NCI-H748 (cell line): ENCODE results near the gene BASP1.
"Not testable (repeated sequence)": the region's sequence is repeated elsewhere in the genome, so short reads cannot be mapped to it uniquely, and the experiment has no call there.

Source experiments
- DNase-seq: peaks from one replicate; lab custom pipeline; 2025; ENCODE audit not compliant: unreplicated experiment; lab: John Stamatoyannopoulos, UW

Gene BASP1

DNA sequence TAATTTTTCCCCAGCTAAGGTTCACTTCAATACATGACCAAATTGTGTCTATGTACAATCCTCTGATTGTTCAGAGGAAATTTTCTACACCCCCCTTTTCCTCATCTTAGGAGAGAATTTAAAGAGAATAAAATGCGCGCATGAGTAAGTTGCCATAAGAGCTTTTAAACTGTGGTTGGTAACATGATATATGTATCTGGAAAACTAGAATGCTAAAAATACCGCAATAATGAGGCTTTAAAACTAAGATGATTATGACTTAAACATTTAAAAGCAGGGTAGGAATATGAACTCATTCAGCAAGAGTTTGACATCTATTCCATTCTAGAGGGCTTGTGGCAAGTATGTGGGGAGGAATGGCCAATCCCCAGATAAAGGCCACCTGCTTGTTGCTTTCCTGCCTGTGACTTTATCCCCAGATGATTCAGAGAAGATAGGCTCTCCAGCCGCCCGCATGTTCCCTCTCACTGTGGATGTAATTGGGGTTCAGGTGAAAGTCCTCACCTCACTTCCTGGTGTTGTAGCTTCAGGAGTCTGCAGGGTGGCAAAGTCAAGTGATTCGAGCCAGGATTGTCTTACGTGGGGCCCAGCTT lies 26.5 kb upstream of the BASP1 start:
- DNase-seq = no peak

DNA sequence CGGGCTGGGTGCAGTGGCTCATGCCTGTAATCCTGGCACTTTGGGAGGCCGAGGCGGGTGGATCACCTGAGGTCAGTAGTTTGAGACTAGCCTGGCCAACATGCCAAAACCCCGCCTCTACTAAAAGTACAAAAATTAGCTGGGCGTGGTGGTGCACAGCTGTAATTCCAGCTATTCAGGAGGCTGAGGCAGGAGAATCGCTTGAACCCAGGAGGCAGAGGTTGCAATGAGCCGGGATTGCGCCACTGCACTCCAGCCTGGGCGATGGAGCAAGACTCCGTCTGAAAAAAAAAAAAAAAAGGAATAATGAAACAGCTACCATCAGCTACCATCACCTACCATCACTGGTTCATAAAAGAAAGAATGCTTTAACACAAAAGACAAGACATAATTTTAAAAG lies 25.9 kb upstream of the BASP1 start:
- DNase-seq = not testable (repeated sequence)

DNA sequence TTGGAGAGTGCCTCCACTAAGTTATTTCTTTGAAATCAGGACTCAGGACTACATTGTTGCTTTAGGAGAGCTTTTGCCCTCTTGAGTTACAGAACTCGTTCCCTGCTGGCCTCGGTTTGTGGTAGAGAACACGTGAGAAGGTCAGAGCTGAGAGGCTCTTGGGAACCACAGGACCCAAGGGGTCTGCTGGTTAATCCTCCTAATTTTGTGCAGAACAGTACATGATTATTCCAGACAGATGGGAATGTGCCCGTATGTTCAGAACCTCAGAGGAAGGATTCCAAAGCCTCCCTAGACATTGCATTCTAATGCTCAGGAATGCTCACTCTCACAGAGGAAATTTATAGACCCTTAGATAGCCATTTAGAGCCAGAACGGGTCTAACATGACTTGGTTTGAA lies 25.2 kb upstream of the BASP1 start:
- DNase-seq = no peak

DNA sequence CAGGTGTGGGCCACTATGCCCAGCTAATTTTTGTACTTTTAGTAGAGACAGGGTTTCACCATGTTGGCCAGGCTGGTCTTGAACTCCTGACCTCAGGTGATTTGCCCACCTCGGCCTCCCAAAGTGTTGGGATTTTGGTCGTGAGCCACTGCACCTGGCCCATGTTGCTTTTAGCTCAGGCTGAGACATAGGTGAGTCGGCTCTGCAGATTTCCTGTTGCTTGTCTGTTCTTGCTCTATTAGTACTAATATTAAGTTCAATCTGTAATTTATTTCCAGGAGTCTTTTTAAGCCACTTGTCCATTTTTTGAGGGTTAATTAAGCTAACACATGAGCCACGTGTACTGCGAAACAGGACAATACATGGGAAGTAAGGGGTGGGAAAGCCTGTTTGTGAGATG lies 21.4 kb upstream of the BASP1 start:
- DNase-seq = no peak

DNA sequence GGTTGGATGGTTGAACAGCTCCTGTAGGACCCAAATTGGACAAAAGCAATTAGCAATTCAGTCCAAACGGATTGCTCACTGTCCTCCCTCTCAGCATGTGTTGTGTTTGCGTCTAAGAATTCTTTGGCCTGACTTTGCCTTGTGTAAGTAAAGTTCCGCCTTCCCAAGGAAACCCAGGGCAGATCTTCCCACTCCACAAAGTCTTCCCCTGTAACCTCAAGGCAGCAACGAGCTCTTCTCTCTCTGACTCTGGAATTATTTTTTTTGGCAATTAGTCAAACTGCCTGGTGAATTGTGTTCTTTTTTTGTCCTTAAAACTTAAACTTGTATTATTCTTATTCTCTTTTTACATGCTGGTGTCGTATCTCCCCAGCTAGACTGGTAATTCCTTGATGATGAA lies 20.7 kb upstream of the BASP1 start:
- DNase-seq = no peak

DNA sequence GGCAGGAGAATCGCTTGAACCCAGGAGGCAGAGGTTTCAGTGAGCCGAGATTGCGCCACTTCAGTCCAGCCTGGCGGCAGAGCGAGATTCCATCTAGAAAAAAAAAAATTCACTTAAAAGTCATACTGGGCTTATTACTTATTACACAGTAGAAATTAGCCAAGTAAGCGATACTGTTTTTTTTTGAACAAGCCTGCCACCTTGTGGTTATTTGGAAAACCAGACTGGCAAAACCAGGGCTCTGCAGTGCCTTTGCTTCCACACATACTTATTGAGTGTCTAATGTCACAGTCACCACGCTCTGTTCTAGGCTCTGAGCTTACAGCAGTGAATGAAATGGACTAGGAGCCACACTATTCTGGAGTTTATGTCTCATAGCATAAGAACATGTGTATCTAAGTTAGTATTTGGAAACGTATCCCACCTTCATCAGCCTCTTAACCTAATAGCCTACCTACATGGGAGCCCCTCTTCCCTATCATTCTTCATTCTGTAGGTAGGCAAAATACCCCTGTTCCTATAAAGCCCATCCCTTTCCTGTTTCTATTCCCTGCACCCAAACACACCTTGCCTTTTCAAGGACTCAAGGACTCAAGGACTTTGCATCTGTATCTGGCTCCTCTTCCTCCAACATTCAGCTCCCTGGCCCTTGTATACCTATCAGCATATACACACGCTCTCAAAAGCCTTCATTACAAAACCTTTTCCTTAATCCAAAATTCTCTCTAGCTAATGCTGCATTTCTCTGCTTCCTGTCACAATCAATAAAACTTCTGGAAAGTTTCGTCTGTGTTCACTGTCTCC lies 13.9 kb upstream of the BASP1 start:
- peak; percentile 82 for DNase-seq

DNA sequence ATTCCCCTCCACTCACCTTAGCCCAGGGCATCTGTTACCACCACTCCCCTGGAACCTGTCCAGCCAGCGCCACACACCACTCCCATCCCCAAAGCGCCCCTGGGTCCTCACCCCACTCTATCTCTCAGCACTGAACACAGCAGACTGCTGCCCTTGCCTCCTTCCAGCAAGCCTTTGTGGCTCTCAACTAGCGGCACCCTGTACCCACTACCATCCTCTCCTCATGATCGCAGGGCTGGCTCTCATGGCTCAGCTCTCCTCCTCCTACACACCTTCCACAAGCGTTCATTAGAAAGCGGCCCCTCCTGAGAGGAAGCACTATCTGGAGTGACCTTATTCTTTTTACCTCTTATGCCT lies 13.3 kb upstream of the BASP1 start:
- peak; percentile 52 for DNase-seq

DNA sequence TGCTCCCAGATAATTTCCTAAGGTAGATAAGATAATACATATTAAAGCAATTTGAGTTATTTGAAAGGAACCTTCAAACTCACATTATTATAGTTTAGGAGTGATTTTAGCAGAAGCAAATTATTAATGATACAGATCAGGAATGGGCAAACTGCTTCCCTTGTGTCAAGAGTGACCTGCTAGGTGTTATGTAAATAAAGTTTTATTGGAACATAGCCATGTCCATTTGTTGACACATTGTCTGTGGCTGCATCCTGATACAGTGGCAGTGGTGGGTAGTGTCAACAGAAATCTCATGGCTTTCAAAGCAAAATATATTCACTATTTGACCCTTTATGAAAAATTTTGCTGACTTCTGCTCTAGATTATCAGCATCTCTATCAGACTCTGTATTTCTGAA lies 11.4 kb upstream of the BASP1 start:
- peak; percentile 69 for DNase-seq

DNA sequence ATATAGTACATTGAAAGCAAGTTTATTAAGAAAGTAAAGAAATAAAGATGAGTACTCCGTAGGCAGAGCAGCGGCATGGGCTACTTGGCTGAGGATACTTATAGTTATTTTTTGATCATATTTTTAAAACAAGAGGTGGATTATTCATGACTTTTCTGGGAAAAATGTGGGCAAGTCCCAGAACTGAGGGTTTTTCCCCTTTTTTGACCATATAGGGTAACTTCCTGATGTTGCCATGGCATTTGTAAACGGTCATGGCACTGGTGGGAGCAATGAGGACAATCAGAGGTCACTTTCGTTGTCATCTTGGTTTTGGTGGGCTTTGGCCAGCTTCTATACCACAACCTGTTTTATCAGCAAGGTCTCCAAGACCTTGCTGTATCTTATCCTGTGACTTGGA lies 5.2 kb upstream of the BASP1 start:
- no peak for DNase-seq

DNA sequence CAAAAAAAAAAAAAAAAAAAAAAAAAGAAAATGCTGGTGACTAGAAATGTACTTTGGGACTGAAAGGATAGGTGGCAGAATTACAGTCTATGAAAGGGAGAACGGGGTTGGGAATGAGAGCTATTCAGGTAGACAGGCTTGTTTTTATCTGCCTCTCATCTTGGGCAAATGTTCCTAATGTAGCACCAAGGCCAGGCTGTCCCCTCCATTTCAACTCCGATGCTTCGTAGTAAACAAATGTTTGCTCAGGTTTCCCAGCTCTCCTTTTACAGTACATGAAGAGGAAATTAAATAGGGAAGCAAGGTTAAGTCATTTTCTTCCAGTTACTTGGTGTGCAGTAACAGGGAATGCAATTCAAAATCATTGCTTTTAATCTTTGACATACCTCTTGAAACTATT lies 4.4 kb upstream of the BASP1 start:
- DNase-seq = peak; percentile 57

DNA sequence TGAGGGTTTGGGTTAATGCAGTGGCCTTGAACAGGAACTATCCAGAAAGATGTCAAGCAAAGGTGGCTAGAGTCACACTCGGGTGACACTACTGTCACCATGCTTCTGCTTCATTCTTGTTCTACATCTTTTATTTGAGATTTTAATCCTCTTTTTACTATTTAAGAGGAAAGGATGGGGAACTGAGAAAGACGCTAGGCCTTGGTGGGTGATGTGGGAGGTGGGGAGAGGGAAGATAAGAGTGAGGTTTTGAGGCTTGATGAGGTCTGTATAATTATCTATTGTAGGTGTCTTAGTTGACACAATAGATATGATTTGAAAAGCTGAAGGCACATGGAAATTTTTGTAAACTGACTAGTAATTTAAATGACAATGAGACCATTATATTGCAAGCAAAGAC lies 3.5 kb upstream of the BASP1 start:
- DNase-seq = peak; percentile 59

DNA sequence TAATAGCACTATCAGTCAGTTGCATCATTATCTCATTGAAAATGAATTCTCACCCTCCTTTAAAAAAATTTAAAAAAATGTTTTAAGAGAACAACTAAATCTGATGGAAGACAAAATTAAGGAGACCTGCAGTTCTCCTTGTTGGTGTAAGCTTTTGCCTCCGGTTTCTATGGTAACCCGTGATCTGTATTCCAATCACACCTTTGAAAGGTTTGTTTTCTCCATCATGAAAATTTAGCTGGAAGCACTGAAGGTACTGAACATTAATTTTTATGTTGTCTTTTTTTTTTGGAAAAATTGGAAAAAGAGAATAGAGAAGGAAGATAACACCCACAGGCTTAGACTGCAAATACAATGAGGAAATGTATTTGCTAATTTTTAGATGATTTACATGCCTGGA lies 2.5 kb upstream of the BASP1 start:
- peak; percentile 94 for DNase-seq

DNA sequence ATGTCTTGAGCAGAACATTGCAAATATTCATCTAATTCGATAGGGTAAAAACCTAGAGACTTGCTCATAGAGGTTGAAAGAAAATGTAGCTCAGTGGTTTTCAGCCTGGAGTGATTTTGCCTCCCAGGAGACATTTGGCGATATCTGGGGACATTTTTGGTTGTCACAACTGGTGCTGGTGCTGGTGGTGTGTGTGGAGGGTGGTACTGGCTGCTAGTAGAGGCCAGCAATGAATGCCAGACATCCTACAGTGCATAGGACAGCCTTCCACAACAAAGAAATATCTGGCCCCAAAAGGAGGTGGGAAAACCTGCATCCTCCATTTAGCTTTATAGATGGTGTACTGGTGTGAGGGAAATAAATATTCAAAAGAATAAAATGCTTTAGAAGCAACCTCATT lies 2.1 kb upstream of the BASP1 start:
- peak; percentile 87 for DNase-seq

DNA sequence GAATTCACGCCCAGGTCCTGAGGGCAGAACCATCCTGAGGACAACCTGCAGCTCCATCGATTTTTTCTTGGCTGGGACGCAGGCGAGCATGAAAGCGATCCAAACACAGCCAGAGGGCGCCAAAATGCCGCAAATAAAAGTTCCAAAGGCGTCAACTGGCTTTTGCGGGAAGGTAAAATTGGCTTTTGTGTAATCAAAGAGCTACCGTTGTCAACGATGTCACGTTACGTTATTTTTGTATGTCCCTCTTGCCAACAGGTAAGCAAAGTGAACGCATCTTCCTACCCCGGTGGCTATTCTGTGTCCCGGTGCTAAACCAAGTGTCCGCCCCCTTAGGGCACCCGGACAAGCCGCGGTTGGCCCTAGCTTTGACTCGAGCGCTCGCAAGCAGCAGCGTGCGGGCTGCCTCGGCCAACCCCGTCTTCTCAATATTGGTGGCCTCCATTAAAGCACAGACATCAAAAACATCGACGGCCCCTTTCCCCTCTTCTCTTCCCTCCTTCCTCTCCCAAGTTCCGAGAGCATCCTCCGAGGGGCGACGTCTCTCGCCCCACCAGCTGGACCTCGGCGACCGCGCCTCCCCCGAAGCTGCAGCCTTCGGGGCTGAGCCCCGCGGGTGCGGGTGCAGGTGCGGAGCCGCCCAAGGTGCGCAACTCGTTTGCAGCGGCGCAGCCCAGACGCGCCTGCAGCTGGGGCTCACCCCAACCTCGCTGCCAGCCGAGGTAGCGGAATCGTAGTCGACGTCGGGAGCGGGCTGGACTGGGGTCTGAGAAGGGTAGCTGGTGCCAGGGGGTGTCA lies 1.1 kb upstream of the BASP1 start:
- peak; percentile 100 for DNase-seq

DNA sequence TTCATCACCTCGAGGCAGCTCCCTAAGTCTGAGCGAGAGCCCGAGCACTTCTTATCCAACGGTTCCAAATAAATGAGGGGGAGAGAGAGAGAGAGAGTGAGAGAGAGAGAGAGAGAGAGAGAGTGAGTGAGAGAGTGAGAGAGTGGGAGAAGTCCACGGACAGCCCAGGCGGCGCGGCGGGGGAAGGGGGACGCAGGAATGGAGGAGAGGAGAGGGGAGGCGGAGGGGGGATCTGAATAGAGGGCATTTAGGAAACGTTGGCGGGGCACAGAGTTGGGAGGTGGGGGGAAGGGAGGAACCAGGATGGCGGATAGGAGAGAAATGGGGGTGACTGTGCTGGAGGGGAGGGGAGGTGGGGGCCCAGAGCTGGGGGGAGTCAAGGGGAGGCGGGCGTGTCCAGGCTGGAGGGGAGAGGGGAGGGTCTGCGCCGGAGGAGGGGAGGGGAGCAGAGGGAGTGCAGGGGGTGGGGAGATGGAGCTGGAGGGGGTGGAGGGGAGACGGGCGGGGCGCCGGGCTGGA lies 398 bp upstream of the BASP1 start:
- DNase-seq = peak; percentile 96

DNA sequence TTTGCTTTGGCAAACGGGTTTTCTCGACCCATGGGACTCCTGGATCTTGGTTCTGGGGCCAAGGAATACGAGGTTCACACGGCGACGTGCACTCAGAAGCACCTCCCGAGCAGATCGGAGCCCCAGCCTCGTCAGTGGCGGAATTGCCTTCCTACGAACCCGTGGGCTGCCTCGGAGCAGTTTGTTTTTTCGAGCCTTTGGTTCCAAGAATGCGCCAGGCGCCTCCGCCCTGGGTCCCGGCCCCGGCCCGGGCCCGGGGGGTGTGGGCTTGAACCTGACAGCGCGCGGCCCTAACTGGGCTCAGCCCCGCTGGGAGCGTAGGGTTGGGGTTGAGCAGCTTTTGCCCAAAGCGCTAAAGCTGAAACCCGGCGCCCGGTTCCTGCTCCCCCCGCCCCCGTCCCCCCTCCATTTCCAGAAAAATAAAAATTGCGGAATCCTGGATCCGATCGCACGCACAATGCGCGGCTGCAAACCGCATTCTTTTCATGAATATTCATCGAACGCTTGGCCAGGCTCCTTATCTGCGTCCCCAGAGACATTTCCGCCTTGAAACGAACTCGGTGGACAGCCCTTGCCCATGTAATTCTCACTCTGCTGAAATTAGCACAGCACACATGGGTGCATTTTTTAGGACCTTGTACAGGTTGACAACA lies 1.0 kb downstream of the BASP1 start:
- DNase-seq = peak; percentile 92

DNA sequence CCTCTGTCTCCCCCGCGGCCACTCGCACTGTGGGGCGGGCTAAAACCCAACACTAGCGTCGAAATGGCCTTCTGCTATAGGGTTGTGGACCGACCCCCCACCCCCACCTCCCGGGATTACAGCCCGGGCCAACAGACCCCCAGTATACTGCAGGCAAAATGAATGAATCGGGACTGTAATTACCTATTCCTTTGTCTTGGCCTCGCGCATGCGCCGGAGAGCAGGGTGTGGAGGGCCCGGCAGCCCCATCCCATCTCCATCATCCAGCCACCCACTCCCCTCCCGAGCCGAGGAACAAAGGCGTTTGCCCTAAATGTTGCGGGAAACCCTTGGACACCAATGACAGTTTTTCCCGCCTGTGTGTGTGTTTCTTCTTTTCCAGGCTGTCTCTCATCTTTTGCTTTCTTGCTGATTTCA lies 1.6 kb downstream of the BASP1 start:
- DNase-seq = peak; percentile 96

DNA sequence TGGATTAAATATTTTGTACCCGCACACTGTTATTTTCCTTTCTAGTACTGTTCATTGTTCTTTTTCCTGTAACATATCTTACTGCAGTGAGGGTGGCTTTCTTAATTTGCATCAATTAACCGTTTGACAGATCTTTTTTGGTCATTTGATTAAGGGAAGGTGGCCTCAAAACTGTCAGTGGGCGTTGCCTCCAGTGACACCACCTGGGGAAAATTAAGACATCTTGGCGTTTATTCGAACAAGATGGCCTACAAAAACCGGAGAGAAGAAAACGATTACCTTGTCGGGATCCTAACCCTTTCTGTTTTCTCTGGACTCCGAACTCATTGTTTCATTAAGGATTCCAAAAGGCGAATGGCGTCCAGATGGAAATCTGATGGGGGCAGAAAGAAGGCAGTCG lies 2.0 kb downstream of the BASP1 start:
- DNase-seq = peak; percentile 67

DNA sequence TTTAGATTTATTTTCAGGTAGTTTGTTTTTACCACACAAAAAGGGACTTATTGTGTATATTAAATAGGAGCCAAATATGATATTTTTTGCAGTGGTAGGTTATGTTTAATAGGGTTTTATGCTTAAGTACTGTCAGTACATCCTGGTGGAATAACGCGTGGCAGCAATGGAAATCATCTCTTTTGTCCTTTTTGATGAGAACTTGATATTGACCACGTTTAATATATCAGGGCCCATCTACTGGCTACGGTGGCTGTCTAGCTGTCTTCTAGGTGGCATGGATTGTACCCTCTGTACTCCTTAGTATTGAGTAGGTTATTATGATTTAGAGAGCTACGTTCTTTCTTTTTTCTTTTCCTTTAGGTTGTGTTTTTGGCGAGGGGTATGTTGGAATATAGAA lies 2.6 kb downstream of the BASP1 start:
- peak; percentile 53 for DNase-seq

DNA sequence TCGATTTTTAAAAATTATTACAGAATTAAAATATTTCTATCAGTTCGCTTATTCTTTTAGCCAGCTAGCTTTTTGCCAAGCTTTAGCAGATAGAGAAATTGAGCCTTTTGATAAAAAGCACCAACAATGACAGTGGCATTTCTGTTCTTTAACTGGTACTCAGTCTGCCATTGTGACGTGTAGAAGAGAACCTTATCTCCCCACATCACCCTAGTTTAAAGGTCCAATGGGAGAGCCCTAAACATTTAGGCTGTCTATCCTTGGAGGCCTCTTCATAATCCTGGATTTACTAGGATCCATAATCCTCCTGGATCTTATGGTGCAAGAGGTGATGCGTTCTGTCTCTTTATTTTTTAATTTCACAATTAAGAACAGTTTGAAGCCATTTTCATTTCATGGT lies 3.0 kb downstream of the BASP1 start:
- DNase-seq = no peak

DNA sequence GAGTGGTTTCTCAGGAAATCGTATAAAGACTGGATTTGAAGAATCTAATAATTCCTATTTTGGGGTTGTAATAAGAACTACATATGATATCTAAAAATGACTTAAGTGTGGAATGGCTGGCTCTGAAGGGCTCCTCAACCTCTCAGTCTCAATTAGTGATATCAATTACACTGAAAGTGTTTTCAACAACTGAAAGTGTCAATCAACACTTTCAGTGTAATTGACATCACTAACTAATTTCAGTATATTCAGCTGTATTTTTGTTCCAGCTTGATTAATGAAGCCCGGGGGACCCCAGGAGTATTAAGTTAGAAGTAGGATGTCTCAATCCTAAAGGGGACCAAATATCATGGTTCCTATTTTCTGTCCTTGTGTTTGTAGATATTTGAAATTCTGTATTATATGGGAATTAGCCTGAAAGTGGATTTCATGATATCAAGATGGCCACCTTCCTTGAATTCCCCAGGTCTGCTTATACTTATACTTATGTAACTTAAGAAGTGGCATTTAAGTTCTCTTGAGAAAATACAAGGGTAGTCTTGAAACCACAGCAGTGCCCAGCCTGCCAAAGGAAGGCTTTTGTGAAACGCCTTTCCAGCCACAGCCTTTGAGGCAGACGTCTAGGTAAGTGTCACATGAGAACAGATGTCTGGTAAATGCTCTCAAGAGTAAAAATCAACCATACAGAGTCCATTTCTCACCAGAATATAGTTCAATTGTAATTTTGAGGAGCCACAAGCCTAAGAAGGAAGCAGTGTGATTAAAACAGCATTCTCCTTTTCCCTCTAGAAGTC lies 4.6 kb downstream of the BASP1 start:
- peak; percentile 35 for DNase-seq
